Endothelial cell of umbilical vein (primary cell): ENCODE measurements around the gene ITGB8. TPM values are rescaled to one million over a fixed set of nuclear protein-coding genes. Genes with fewer than 3 reads are reported as not detected.

Experiments
- BruUV-seq: library from RNA; stranded (reverse); fragments of 400-500 nt; replicated peaks from 2 replicates; lab custom pipeline; 2021; lab: Mats Ljungman, UMichigan
- CTCF ChIA-PET: fragments of 300-600, 350-600 bp; sonication (Branson Sonifier 250); formaldehyde crosslinking; loops from one replicate; lab custom pipeline; 2021; ENCODE audit warnings: antibody characterized with exemption, inconsistent platforms; lab: Charles Lee
- POLR2A ChIA-PET: fragments of 300-600, 350-600 bp; sonication (Branson Sonifier 250); formaldehyde crosslinking; loops from one replicate; lab custom pipeline; 2021; ENCODE audit warnings: antibody characterized with exemption, inconsistent platforms; lab: Charles Lee
- DNase-seq: peaks from one replicate; pipeline ENCODE4 v3.0.0-alpha.2; 2011; ENCODE audit warnings: low read depth, low spot score
- FAIRE-seq: peaks from 2 replicates; lab custom pipeline; 2011; peaks lifted over from hg19 to GRCh38; lab: Jason Lieb, UNC
- H2AFZ ChIP-seq: 2 replicates; pipeline ENCODE4 v1.6.0; 2012; ENCODE audit warnings: low read depth, low read length, control low read depth, inconsistent platforms
- H3K27ac ChIP-seq: 2 replicates; pipeline ENCODE4 v1.5.1; 2011; ENCODE audit warnings: low read depth, mild to moderate bottlenecking, control low read depth, low read length, moderate library complexity; ENCODE audit not compliant: insufficient read depth
- H3K27me3 ChIP-seq, 2 experiments: 2 replicates each; pipeline versions ENCODE4 v1.6.0 to v1.6.1; 2011; ENCODE audit warnings: low read length in 2 of 2, mixed read lengths in 1 of 2; ENCODE audit not compliant: control insufficient read depth in 2 of 2, insufficient read depth in 2 of 2
- H3K36me3 ChIP-seq, 2 experiments: 2 replicates in 1 of 2; 3 replicates in 1 of 2; pipeline ENCODE4 v1.5.1; 2011; ENCODE audit warnings: low read length in 2 of 2, mild to moderate bottlenecking in 1 of 2, moderate library complexity in 1 of 2; ENCODE audit not compliant: control insufficient read depth in 2 of 2, insufficient read depth in 2 of 2; ENCODE audit errors: extremely low read depth in 1 of 2
- H3K4me1 ChIP-seq: 3 replicates; pipeline ENCODE4 v1.5.1; 2011; ENCODE audit warnings: mild to moderate bottlenecking, low read length; ENCODE audit not compliant: control insufficient read depth, insufficient read depth; ENCODE audit errors: extremely low read depth
- H3K4me2 ChIP-seq: 2 replicates; pipeline ENCODE4 v1.6.1; 2011; ENCODE audit warnings: low read length, control low read depth, mixed read lengths; ENCODE audit not compliant: insufficient read depth
- H3K4me3 ChIP-seq, 3 experiments: fragments of 200-600 bp in 1 of 3; sonication (generic), shearing (Covaris generic) in 1 of 3; replicated peaks in 1 of 3; 2 replicates each; pipeline ENCODE4 v1.5.1; 2011 to 2016; ENCODE audit warnings: control low read depth in 3 of 3, low read length in 3 of 3, mild to moderate bottlenecking in 2 of 3, inconsistent platforms in 1 of 3, low read depth in 1 of 3, moderate library complexity in 1 of 3; ENCODE audit not compliant: insufficient read depth in 1 of 3
- H3K79me2 ChIP-seq: 2 replicates; pipeline ENCODE4 v1.6.0; 2012; ENCODE audit warnings: low read length, inconsistent platforms; ENCODE audit not compliant: control insufficient read depth, insufficient read depth
- H3K9ac ChIP-seq: replicated peaks from 2 replicates; pipeline ENCODE3; 2011; ENCODE audit warnings: low read length, control low read depth; ENCODE audit not compliant: insufficient read depth; ENCODE audit errors: extremely low read depth
- H3K9me1 ChIP-seq: replicated peaks from 3 replicates; pipeline ENCODE4 v1.6.0; 2011; ENCODE audit warnings: mild to moderate bottlenecking, low read length; ENCODE audit not compliant: control insufficient read depth, insufficient read depth; ENCODE audit errors: extremely low read depth
- H3K9me3 ChIP-seq: replicated peaks from 2 replicates; pipeline ENCODE4 v1.5.1; 2012; ENCODE audit warnings: low read length, inconsistent platforms; ENCODE audit not compliant: control insufficient read depth, insufficient read depth
- H4K20me1 ChIP-seq: replicated peaks from 2 replicates; pipeline ENCODE3; 2011; ENCODE audit warnings: mild to moderate bottlenecking, low read length; ENCODE audit not compliant: control insufficient read depth, insufficient read depth; ENCODE audit errors: extremely low read depth
- EZH2 ChIP-seq: IDR thresholded peaks from 2 replicates; pipeline ENCODE4 v1.6.1; 2012; ENCODE audit warnings: borderline replicate concordance, low read depth, mild to moderate bottlenecking, moderate library complexity, low read length, inconsistent platforms; ENCODE audit not compliant: severe bottlenecking
- FOS ChIP-seq: IDR thresholded peaks from 2 replicates; pipeline ENCODE4 v1.6.1; 2011; ENCODE audit warnings: mild to moderate bottlenecking, low read length, moderate library complexity, borderline replicate concordance; ENCODE audit not compliant: insufficient read depth
- GATA2 ChIP-seq: IDR thresholded peaks from 2 replicates; pipeline ENCODE4 v1.7.0; 2011; ENCODE audit warnings: low read depth, mild to moderate bottlenecking, moderate library complexity, mixed read lengths, low read length; ENCODE audit not compliant: insufficient read length, insufficient read depth
- JUN ChIP-seq: IDR thresholded peaks from 2 replicates; pipeline ENCODE4 v1.6.1; 2011; ENCODE audit warnings: borderline replicate concordance, low read depth; ENCODE audit not compliant: insufficient read length, insufficient read depth
- MYC ChIP-seq: IDR thresholded peaks from one replicate; pipeline ENCODE4 v1.6.1; 2011; ENCODE audit warnings: mild to moderate bottlenecking, low read depth, low read length
- POLR2A ChIP-seq: IDR thresholded peaks from 2 replicates; pipeline ENCODE4 v1.6.1; 2012; ENCODE audit warnings: low read depth, mild to moderate bottlenecking, control low read depth, low read length
- POLR2AphosphoS5 ChIP-seq: IDR thresholded peaks from 2 replicates; pipeline ENCODE4 v1.6.1; 2012; ENCODE audit warnings: low read depth, mild to moderate bottlenecking, control low read depth, low read length, moderate library complexity; ENCODE audit not compliant: insufficient read depth
- dilution Hi-C: fragments of 300-500 bp; cut with MboI; formaldehyde crosslinking; loops from one replicate; pipeline ENCODE4 v1.15.0; 2019; ENCODE audit warnings: low sequenced_read_pairs; ENCODE audit not compliant: extremely low pct_ligation_motif_present
- intact Hi-C: fragments of 100-400 bp; cut with micrococcal nuclease; formaldehyde crosslinking; loops from one replicate; pipeline ENCODE4 v1.10.0; 2022
- polyA plus RNA-seq, 4 experiments: library from polyadenylated mRNA; depleted of rRNA in 3 of 4; stranded (reverse) in 3 of 4; unstranded in 1 of 4; fragments of >200 nt; gene quantifications; 2 replicates each; pipeline versions ENCODE4 v1.2.1 to v1.2.3, GENCODE V29; 2011 to 2012; ENCODE audit warnings: missing spikeins in 1 of 4
- total RNA-seq: library from RNA; stranded (reverse); gene quantifications from 2 replicates; pipeline ENCODE4 v1.2.3, GENCODE V29; 2021
- TF ChIP-seq, protein P1 (sequence below), 2 donors: IDR thresholded peaks; 1 replicate in 1 of 2; 2 replicates in 1 of 2; pipeline ENCODE4 v1.5.1; 2011; ENCODE audit warnings: low read length in 2 of 2, mild to moderate bottlenecking in 2 of 2, moderate library complexity in 2 of 2, control low read depth in 1 of 2, inconsistent platforms in 1 of 2, low read depth in 1 of 2; ENCODE audit not compliant: insufficient read depth in 1 of 2; ENCODE audit errors: extremely low read depth in 1 of 2
- TF ChIP-seq, protein P2 (sequence below): IDR thresholded peaks from 2 replicates; pipeline ENCODE4 v1.6.1; 2011; ENCODE audit not compliant: insufficient read depth, insufficient read length

ITGB8 gene
- total and polyA plus RNA-seq, 2 donors (not counting 3 experiments of a cell fraction or from before 2014, with no cell fraction given), result 2.9 to 8.2 TPM

GRCh38 chr7:20438248-20438647 lies 107.5 kb downstream of the ITGB8 start:
- no peaks in the 10 kb centered on the region for H3K9me1 ChIP-seq
- H3K9me3 ChIP-seq, result no peaks in the 10 kb centered on the region
- H3K27me3 ChIP-seq, result no peaks in the 10 kb centered on the region
- H3K4me1 ChIP-seq, result peaks cover 14% of the 10 kb centered on the region
- no peaks in the 10 kb centered on the region for H4K20me1 ChIP-seq
- DNase-seq (no peak), FAIRE-seq (no peak)
- intact Hi-C loops (no loop called here), dilution Hi-C loops (no loop called here)
- H2AFZ ChIP-seq, result no peak overlapping the region
- ChIA-PET CTCF (interaction anchor here (1.2 kb wide), 1 partner anchor 160 kb away, joined by 4 read pairs; no protein-coding TSS in a partner anchor), POLR2A (no interaction called here)
- no peak overlapping the region for H3K27ac ChIP-seq
- no peak overlapping the region for H3K4me3 ChIP-seq
- H3K9ac ChIP-seq, result no peak overlapping the region
- no peak for TF ChIP-seq GATA2
- no peak for TF ChIP-seq POLR2AphosphoS5
- TF ChIP-seq MYC, result no peak
- TF ChIP-seq POLR2A, result no peak
- TF ChIP-seq FOS, result no peak
- no peak for TF ChIP-seq EZH2
- TF ChIP-seq, protein P1, sequence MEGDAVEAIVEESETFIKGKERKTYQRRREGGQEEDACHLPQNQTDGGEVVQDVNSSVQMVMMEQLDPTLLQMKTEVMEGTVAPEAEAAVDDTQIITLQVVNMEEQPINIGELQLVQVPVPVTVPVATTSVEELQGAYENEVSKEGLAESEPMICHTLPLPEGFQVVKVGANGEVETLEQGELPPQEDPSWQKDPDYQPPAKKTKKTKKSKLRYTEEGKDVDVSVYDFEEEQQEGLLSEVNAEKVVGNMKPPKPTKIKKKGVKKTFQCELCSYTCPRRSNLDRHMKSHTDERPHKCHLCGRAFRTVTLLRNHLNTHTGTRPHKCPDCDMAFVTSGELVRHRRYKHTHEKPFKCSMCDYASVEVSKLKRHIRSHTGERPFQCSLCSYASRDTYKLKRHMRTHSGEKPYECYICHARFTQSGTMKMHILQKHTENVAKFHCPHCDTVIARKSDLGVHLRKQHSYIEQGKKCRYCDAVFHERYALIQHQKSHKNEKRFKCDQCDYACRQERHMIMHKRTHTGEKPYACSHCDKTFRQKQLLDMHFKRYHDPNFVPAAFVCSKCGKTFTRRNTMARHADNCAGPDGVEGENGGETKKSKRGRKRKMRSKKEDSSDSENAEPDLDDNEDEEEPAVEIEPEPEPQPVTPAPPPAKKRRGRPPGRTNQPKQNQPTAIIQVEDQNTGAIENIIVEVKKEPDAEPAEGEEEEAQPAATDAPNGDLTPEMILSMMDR (IDR thresholded peaks at IDR 0.05; ENCODE audit: extremely low read depth in 1 of 2, insufficient read depth in 1 of 2, low read depth in 1 of 2, low read length in 2 of 2), result no peak
- no peak for TF ChIP-seq JUN
- TF ChIP-seq, protein P2, sequence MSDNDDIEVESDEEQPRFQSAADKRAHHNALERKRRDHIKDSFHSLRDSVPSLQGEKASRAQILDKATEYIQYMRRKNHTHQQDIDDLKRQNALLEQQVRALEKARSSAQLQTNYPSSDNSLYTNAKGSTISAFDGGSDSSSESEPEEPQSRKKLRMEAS, result no peak
- H3K79me2 ChIP-seq, result no peaks in the 10 kb centered on the region
- no peaks in the 10 kb centered on the region for H3K36me3 ChIP-seq
- no peak overlapping the region for H3K4me2 ChIP-seq
- no TSS peak for BruUV-seq
